Measurements from ENCODE around the gene DLG3. TPM values are rescaled to one million over a fixed set of nuclear protein-coding genes. Genes with fewer than 3 reads are reported as not detected.

Gene DLG3
- total RNA-seq, 1 experiment from 2014 or later: 41.7 TPM

DNA sequence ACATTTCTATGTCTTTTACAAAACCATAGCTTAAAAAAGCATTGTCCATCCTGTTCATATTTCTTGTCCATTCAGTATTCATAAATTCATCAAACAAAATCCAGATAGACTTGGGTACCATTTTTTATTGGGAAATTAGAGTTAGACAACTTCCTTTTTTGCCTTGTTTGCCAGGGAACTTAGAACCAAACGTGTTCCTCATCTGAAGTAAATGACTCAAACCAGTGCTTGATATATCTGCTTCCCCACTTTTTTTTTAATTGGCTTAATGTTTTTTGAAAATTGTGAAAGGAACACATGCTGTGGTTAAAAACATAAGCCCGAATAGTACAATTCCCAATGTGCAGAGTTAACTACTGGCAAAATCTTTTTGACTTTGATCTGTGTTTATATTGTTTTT lies 44.2 kb downstream of the DLG3 start:
- peaks cover 38% of the 10 kb centered on the region for H3K36me3 Mint-ChIP-seq
- DNase-seq (ENCODE audit: low spot score): no peak
- ATAC-seq: no peak
- no peak overlapping the region for H3K27ac Mint-ChIP-seq
- no peaks in the 10 kb centered on the region for H3K9me3 Mint-ChIP-seq
- no peaks in the 10 kb centered on the region for H3K27me3 Mint-ChIP-seq (ENCODE audit: low read depth)
- POLR2A ChIA-PET: no interaction called here
- H3K4me1 Mint-ChIP-seq: peaks cover 28% of the 10 kb centered on the region
- no peak overlapping the region for H3K4me3 Mint-ChIP-seq
- no peak for TF ChIP-seq HMGA2 (CRISPR knock-in tag; IDR thresholded peaks at IDR 0.05)
- no peak for TF ChIP-seq ETV6 (CRISPR knock-in tag; IDR thresholded peaks at IDR 0.05)
- TF ChIP-seq, protein P1, sequence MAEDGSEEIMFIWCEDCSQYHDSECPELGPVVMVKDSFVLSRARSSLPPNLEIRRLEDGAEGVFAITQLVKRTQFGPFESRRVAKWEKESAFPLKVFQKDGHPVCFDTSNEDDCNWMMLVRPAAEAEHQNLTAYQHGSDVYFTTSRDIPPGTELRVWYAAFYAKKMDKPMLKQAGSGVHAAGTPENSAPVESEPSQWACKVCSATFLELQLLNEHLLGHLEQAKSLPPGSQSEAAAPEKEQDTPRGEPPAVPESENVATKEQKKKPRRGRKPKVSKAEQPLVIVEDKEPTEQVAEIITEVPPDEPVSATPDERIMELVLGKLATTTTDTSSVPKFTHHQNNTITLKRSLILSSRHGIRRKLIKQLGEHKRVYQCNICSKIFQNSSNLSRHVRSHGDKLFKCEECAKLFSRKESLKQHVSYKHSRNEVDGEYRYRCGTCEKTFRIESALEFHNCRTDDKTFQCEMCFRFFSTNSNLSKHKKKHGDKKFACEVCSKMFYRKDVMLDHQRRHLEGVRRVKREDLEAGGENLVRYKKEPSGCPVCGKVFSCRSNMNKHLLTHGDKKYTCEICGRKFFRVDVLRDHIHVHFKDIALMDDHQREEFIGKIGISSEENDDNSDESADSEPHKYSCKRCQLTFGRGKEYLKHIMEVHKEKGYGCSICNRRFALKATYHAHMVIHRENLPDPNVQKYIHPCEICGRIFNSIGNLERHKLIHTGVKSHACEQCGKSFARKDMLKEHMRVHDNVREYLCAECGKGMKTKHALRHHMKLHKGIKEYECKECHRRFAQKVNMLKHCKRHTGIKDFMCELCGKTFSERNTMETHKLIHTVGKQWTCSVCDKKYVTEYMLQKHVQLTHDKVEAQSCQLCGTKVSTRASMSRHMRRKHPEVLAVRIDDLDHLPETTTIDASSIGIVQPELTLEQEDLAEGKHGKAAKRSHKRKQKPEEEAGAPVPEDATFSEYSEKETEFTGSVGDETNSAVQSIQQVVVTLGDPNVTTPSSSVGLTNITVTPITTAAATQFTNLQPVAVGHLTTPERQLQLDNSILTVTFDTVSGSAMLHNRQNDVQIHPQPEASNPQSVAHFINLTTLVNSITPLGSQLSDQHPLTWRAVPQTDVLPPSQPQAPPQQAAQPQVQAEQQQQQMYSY (CRISPR knock-in tag; IDR thresholded peaks at IDR 0.05): no peak
- TF ChIP-seq TEAD4 (CRISPR knock-in tag; IDR thresholded peaks at IDR 0.05): no peak
- TF ChIP-seq, protein P2, sequence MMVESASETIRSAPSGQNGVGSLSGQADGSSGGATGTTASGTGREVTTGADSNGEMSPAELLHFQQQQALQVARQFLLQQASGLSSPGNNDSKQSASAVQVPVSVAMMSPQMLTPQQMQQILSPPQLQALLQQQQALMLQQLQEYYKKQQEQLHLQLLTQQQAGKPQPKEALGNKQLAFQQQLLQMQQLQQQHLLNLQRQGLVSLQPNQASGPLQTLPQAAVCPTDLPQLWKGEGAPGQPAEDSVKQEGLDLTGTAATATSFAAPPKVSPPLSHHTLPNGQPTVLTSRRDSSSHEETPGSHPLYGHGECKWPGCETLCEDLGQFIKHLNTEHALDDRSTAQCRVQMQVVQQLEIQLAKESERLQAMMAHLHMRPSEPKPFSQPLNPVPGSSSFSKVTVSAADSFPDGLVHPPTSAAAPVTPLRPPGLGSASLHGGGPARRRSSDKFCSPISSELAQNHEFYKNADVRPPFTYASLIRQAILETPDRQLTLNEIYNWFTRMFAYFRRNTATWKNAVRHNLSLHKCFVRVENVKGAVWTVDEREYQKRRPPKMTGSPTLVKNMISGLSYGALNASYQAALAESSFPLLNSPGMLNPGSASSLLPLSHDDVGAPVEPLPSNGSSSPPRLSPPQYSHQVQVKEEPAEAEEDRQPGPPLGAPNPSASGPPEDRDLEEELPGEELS (CRISPR knock-in tag; IDR thresholded peaks at IDR 0.05): no peak
- no peak for TF ChIP-seq ELF4 (CRISPR knock-in tag; IDR thresholded peaks at IDR 0.05; ENCODE audit: low read depth)
- TF ChIP-seq, protein P3, sequence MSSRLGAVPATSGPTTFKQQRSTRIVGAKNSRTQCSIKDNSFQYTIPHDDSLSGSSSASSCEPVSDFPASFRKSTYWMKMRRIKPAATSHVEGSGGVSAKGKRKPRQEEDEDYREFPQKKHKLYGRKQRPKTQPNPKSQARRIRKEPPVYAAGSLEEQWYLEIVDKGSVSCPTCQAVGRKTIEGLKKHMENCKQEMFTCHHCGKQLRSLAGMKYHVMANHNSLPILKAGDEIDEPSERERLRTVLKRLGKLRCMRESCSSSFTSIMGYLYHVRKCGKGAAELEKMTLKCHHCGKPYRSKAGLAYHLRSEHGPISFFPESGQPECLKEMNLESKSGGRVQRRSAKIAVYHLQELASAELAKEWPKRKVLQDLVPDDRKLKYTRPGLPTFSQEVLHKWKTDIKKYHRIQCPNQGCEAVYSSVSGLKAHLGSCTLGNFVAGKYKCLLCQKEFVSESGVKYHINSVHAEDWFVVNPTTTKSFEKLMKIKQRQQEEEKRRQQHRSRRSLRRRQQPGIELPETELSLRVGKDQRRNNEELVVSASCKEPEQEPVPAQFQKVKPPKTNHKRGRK (CRISPR knock-in tag; IDR thresholded peaks at IDR 0.05; ENCODE audit: borderline replicate concordance): no peak
- TF ChIP-seq, protein P4, sequence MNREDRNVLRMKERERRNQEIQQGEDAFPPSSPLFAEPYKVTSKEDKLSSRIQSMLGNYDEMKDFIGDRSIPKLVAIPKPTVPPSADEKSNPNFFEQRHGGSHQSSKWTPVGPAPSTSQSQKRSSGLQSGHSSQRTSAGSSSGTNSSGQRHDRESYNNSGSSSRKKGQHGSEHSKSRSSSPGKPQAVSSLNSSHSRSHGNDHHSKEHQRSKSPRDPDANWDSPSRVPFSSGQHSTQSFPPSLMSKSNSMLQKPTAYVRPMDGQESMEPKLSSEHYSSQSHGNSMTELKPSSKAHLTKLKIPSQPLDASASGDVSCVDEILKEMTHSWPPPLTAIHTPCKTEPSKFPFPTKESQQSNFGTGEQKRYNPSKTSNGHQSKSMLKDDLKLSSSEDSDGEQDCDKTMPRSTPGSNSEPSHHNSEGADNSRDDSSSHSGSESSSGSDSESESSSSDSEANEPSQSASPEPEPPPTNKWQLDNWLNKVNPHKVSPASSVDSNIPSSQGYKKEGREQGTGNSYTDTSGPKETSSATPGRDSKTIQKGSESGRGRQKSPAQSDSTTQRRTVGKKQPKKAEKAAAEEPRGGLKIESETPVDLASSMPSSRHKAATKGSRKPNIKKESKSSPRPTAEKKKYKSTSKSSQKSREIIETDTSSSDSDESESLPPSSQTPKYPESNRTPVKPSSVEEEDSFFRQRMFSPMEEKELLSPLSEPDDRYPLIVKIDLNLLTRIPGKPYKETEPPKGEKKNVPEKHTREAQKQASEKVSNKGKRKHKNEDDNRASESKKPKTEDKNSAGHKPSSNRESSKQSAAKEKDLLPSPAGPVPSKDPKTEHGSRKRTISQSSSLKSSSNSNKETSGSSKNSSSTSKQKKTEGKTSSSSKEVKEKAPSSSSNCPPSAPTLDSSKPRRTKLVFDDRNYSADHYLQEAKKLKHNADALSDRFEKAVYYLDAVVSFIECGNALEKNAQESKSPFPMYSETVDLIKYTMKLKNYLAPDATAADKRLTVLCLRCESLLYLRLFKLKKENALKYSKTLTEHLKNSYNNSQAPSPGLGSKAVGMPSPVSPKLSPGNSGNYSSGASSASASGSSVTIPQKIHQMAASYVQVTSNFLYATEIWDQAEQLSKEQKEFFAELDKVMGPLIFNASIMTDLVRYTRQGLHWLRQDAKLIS (CRISPR knock-in tag; IDR thresholded peaks at IDR 0.05; ENCODE audit: borderline replicate concordance): no peak
- CTCF ChIA-PET: no interaction called here

DNA sequence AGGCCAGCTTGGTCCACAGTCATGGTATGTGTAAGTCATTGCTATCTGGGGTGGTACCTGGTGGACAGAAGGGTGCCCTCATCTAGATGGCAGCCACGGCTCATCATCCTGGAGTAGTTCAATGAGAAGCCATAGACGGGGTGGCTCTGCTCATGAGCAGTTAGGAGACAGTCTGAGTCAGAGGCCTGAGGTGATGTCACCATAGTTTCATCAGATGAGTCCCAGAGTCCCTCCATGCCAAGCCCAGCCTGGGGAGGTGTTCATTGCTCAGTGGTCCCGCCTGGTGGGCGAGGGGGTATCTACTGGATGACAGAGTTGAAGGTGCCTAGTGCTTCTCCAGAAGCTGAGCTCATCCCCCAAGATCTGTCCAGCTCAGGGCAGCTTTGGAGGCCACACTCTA lies 49.8 kb downstream of the DLG3 start:
- H3K4me3 Mint-ChIP-seq: no peak overlapping the region
- peaks cover 2% of the 10 kb centered on the region; the same call in 1 of the 2 replicates for H3K4me1 Mint-ChIP-seq
- ATAC-seq (no peak), DNase-seq (ENCODE audit: low spot score) (no peak)
- peaks cover 49% of the 10 kb centered on the region for H3K36me3 Mint-ChIP-seq
- no peak overlapping the region for H3K27ac Mint-ChIP-seq
- H3K9me3 Mint-ChIP-seq: no peaks in the 10 kb centered on the region
- POLR2A ChIA-PET: no interaction called here
- CTCF ChIA-PET: no interaction called here
- H3K27me3 Mint-ChIP-seq (ENCODE audit: low read depth): no peaks in the 10 kb centered on the region
- TF ChIP-seq, protein P5, sequence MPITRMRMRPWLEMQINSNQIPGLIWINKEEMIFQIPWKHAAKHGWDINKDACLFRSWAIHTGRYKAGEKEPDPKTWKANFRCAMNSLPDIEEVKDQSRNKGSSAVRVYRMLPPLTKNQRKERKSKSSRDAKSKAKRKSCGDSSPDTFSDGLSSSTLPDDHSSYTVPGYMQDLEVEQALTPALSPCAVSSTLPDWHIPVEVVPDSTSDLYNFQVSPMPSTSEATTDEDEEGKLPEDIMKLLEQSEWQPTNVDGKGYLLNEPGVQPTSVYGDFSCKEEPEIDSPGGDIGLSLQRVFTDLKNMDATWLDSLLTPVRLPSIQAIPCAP (CRISPR knock-in tag; IDR thresholded peaks at IDR 0.05): no peak
- TF ChIP-seq ZNF219 (CRISPR knock-in tag; IDR thresholded peaks at IDR 0.05; ENCODE audit: borderline replicate concordance) (no peak), GRHL2 (CRISPR knock-in tag; IDR thresholded peaks at IDR 0.05; ENCODE audit: insufficient replicate concordance, severe bottlenecking) (no peak), SMAD3 (CRISPR knock-in tag; IDR thresholded peaks at IDR 0.05; ENCODE audit: borderline replicate concordance) (no peak), ZNF416 (CRISPR knock-in tag; IDR thresholded peaks at IDR 0.05) (no peak)
- TF ChIP-seq, protein P6, sequence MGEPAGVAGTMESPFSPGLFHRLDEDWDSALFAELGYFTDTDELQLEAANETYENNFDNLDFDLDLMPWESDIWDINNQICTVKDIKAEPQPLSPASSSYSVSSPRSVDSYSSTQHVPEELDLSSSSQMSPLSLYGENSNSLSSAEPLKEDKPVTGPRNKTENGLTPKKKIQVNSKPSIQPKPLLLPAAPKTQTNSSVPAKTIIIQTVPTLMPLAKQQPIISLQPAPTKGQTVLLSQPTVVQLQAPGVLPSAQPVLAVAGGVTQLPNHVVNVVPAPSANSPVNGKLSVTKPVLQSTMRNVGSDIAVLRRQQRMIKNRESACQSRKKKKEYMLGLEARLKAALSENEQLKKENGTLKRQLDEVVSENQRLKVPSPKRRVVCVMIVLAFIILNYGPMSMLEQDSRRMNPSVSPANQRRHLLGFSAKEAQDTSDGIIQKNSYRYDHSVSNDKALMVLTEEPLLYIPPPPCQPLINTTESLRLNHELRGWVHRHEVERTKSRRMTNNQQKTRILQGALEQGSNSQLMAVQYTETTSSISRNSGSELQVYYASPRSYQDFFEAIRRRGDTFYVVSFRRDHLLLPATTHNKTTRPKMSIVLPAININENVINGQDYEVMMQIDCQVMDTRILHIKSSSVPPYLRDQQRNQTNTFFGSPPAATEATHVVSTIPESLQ (CRISPR knock-in tag; IDR thresholded peaks at IDR 0.05): no peak
- TF ChIP-seq, protein P7, sequence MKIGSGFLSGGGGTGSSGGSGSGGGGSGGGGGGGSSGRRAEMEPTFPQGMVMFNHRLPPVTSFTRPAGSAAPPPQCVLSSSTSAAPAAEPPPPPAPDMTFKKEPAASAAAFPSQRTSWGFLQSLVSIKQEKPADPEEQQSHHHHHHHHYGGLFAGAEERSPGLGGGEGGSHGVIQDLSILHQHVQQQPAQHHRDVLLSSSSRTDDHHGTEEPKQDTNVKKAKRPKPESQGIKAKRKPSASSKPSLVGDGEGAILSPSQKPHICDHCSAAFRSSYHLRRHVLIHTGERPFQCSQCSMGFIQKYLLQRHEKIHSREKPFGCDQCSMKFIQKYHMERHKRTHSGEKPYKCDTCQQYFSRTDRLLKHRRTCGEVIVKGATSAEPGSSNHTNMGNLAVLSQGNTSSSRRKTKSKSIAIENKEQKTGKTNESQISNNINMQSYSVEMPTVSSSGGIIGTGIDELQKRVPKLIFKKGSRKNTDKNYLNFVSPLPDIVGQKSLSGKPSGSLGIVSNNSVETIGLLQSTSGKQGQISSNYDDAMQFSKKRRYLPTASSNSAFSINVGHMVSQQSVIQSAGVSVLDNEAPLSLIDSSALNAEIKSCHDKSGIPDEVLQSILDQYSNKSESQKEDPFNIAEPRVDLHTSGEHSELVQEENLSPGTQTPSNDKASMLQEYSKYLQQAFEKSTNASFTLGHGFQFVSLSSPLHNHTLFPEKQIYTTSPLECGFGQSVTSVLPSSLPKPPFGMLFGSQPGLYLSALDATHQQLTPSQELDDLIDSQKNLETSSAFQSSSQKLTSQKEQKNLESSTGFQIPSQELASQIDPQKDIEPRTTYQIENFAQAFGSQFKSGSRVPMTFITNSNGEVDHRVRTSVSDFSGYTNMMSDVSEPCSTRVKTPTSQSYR (CRISPR knock-in tag; IDR thresholded peaks at IDR 0.05): no peak

Measured in WTC11 (cell line).